ENCODE data around the gene ABCA9.

ABCA9 gene, protein sequence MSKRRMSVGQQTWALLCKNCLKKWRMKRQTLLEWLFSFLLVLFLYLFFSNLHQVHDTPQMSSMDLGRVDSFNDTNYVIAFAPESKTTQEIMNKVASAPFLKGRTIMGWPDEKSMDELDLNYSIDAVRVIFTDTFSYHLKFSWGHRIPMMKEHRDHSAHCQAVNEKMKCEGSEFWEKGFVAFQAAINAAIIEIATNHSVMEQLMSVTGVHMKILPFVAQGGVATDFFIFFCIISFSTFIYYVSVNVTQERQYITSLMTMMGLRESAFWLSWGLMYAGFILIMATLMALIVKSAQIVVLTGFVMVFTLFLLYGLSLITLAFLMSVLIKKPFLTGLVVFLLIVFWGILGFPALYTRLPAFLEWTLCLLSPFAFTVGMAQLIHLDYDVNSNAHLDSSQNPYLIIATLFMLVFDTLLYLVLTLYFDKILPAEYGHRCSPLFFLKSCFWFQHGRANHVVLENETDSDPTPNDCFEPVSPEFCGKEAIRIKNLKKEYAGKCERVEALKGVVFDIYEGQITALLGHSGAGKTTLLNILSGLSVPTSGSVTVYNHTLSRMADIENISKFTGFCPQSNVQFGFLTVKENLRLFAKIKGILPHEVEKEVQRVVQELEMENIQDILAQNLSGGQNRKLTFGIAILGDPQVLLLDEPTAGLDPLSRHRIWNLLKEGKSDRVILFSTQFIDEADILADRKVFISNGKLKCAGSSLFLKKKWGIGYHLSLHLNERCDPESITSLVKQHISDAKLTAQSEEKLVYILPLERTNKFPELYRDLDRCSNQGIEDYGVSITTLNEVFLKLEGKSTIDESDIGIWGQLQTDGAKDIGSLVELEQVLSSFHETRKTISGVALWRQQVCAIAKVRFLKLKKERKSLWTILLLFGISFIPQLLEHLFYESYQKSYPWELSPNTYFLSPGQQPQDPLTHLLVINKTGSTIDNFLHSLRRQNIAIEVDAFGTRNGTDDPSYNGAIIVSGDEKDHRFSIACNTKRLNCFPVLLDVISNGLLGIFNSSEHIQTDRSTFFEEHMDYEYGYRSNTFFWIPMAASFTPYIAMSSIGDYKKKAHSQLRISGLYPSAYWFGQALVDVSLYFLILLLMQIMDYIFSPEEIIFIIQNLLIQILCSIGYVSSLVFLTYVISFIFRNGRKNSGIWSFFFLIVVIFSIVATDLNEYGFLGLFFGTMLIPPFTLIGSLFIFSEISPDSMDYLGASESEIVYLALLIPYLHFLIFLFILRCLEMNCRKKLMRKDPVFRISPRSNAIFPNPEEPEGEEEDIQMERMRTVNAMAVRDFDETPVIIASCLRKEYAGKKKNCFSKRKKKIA (N-terminal part only)

DNA sequence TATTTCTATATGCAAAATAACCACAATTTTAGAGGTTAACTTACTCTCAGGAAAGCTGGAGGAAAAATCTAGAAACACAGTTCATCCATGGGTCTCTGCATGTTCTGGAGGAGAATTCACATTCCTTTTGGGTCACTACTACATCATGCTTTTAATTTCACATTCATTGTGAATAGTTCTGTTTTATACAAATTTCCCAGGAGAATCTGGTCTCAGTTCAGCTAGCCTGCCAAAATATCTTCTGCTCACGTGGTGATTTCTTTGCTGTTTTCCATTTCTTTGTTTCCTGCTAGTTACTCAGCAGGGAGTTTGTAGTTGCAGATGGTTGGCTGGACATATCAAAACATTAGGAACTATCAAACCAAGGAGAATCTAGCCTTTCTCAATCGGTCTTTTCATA lies at the start of gene ABCA9:
Gene ABCA9, minus strand, starts transcription at position 106 of the 400 bp plus-strand sequence. CDS start 9,801 bp downstream, outside the sequence.
- TF ChIP-seq, protein P1, sequence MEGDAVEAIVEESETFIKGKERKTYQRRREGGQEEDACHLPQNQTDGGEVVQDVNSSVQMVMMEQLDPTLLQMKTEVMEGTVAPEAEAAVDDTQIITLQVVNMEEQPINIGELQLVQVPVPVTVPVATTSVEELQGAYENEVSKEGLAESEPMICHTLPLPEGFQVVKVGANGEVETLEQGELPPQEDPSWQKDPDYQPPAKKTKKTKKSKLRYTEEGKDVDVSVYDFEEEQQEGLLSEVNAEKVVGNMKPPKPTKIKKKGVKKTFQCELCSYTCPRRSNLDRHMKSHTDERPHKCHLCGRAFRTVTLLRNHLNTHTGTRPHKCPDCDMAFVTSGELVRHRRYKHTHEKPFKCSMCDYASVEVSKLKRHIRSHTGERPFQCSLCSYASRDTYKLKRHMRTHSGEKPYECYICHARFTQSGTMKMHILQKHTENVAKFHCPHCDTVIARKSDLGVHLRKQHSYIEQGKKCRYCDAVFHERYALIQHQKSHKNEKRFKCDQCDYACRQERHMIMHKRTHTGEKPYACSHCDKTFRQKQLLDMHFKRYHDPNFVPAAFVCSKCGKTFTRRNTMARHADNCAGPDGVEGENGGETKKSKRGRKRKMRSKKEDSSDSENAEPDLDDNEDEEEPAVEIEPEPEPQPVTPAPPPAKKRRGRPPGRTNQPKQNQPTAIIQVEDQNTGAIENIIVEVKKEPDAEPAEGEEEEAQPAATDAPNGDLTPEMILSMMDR (IDR thresholded peaks at IDR 0.05), result no peak
- H3K27me3 ChIP-seq, result no peaks in the 10 kb centered on the region
- no peaks in the 10 kb centered on the region for H3K9me3 ChIP-seq
- intact Hi-C loops (cut with DNase I; ENCODE audit: low total_unique reads), result no loop called here
- no peak within 1 kb of the TSS for H3K27ac ChIP-seq
- peaks cover 0 to 6% (median 1%) of the 10 kb centered on the region in 4 donors for H3K4me1 ChIP-seq
- H3K36me3 ChIP-seq, result no peaks in the 10 kb centered on the region
- H3K4me3 ChIP-seq, result peak within 1 kb of the TSS in 1 of 2 donors; percentile 7
- peak in 1 of 2 donors; percentile 45 for DNase-seq

DNA sequence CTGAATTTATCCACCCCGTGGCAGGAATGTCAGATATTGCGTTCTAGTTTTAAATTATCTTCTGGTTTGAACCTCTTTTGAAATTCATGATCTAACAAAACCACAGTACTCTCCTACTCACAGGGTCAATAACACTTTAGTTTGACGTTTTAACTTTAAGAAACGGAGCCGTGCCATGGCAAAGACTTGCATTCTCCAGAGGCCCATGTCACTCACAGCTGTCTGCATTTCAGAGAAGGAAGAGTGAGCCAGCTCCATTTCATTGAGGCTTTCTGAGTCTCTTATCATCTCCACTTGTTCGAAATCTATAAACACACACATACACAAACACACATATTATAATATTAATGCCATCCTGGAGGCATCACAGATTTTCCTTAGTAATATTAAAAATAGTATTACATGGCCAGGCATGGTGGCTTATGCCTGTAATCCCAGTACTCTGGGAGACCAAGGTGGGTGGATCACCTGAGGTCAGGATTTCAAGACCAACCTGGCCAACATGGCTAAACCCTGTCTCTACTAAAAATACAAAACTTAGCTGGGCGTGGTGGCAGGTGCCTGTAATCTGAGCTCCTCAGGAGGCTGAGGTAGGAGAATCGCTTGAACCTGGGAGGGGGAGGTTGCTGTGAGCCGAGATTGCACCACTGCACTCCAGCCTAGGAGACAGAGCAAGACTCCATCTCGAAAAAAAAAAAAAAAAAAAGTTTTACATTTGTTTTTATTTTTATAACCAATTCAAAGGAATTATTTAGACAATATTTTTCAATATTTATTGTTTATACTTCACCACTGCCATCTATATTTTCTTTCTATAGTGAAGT lies 45.4 kb upstream of the ABCA9 start:
- no peaks in the 10 kb centered on the region for H3K9me3 ChIP-seq
- H3K27me3 ChIP-seq, result no peaks in the 10 kb centered on the region
- TF ChIP-seq, protein P1 (IDR thresholded peaks at IDR 0.05), result no peak
- no peaks in the 10 kb centered on the region for H3K4me1 ChIP-seq
- H3K4me3 ChIP-seq, result no peak overlapping the region
- intact Hi-C loops (cut with DNase I; ENCODE audit: low total_unique reads), result no loop called here
- no peak for DNase-seq
- H3K27ac ChIP-seq, result no peak overlapping the region
- H3K36me3 ChIP-seq, result peaks cover 0 to 4% (median 0%) of the 10 kb centered on the region in 3 donors

DNA sequence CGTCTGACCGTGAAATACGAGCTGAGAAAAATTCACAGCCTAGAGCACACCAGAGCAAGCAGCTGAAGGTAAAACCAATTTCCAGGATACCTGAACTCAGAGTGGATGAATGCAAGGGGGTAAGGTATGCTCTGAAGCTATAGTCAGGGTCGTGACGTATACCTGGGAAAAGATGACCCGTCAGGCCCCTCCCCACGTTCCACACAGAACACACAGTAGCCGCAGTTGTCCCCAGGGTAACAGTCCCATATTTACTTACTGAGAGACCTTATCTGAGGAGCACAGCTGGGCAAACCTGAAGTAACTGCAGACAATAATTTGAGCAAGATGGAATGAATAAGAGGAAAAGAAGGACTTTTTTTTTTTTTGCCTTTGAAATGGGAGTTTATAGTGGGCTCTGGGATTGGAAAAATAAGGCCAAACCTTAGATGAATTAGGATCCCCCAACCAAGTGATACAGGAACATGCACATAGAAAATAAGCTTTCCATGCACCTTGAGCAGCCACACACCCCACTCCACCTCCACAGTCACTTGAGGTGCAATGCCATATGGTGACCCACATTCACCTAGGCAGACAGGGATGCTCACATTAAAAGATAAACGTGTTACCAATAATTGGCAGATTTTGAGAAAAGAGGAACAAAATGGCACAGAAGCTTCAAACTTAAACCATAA lies 43.0 kb upstream of the ABCA9 start:
- no peak for DNase-seq
- H3K4me1 ChIP-seq, result no peaks in the 10 kb centered on the region

DNA sequence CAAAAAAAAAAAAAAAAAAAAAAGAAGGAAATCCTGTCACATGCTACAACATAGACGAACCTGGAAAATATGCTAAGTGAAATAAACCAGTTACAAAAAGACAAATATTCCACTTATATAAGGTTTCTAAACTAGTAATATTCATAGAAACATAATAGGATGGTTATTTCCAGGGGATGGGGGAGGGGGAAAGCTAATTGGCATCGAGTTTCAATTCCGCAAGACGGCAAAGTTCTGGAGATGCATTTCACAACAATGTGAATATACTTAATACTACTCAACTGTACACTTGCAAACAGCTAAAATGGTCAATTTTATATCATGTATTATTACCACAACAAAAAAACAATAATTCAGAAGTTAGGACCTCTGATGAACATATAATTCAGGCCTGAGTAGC lies 37.9 kb upstream of the ABCA9 start:
- no peaks in the 10 kb centered on the region for H3K9me3 ChIP-seq
- no peaks in the 10 kb centered on the region for H3K27me3 ChIP-seq
- no peaks in the 10 kb centered on the region for H3K4me1 ChIP-seq
- no peak overlapping the region for H3K27ac ChIP-seq
- intact Hi-C loops (cut with DNase I; ENCODE audit: low total_unique reads), result no loop called here
- H3K36me3 ChIP-seq, result peaks cover 0 to 4% (median 0%) of the 10 kb centered on the region in 3 donors
- TF ChIP-seq, protein P1 (IDR thresholded peaks at IDR 0.05), result no peak
- no peak overlapping the region for H3K4me3 ChIP-seq
- DNase-seq, result no peak

More for the DNA sequence above, 43.0 kb upstream of the ABCA9 start:
- H3K4me3 ChIP-seq, result no peak overlapping the region
- no peak overlapping the region for H3K27ac ChIP-seq
- TF ChIP-seq, protein P1 (IDR thresholded peaks at IDR 0.05), result no peak
- intact Hi-C loops (cut with DNase I; ENCODE audit: low total_unique reads), result no loop called here
- H3K9me3 ChIP-seq, result no peaks in the 10 kb centered on the region
- H3K36me3 ChIP-seq, result no peaks in the 10 kb centered on the region
- no peaks in the 10 kb centered on the region for H3K27me3 ChIP-seq

Measured in tibial artery (tissue), 4 donors.